ENCODE results near the gene HOXD11.

DNA sequence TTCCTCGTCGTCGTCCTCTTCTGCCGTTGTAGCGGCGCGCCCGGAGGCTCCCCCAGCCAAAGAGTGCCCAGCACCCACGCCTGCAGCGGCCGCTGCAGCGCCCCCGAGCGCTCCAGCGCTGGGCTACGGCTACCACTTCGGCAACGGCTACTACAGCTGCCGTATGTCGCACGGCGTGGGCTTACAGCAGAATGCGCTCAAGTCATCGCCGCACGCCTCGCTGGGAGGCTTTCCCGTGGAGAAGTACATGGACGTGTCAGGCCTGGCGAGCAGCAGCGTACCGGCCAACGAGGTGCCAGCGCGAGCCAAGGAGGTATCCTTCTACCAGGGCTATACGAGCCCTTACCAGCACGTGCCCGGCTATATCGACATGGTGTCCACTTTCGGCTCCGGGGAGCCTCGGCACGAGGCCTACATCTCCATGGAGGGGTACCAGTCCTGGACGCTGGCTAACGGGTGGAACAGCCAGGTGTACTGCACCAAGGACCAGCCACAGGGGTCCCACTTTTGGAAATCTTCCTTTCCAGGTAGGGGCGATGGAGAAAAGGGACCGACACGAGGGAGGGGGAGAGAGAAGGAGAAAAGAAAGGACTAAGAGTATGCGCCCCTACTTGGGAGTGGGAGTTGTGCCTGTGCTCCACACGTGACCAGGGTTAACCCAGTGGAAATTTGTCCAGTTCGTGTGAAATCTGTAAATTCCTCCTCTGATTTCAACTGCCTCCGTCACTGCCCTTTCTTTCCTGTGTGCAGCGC is 13.8 kb upstream of the HOXD11 start:
- TF ChIP-seq EZH2phosphoT487 (IDR thresholded peaks at IDR 0.05; ENCODE audit: borderline replicate concordance, low read length) = 0 out of 2 replicates have a peak, but pooled peaks have one; percentile 39
- TF ChIP-seq, protein P1, sequence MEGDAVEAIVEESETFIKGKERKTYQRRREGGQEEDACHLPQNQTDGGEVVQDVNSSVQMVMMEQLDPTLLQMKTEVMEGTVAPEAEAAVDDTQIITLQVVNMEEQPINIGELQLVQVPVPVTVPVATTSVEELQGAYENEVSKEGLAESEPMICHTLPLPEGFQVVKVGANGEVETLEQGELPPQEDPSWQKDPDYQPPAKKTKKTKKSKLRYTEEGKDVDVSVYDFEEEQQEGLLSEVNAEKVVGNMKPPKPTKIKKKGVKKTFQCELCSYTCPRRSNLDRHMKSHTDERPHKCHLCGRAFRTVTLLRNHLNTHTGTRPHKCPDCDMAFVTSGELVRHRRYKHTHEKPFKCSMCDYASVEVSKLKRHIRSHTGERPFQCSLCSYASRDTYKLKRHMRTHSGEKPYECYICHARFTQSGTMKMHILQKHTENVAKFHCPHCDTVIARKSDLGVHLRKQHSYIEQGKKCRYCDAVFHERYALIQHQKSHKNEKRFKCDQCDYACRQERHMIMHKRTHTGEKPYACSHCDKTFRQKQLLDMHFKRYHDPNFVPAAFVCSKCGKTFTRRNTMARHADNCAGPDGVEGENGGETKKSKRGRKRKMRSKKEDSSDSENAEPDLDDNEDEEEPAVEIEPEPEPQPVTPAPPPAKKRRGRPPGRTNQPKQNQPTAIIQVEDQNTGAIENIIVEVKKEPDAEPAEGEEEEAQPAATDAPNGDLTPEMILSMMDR (IDR thresholded peaks at IDR 0.05; ENCODE audit: low read depth, low read length, poor library complexity, severe bottlenecking) = no peak

All from DOHH2 (cell line).